ENCODE results near the gene RAD9A.
"Not testable (repeated sequence)": the region's sequence is repeated elsewhere in the genome, so short reads cannot be mapped to it uniquely, and the experiment has no call there.

The RAD9A gene

GRCh38 chr11:67400942-67401494 lies 9.2 kb downstream of the RAD9A start:
- Histone ChIP-seq H3K27me3 (peaks cover 0 to 23% of the 10 kb centered on the region in 2 donors), H3K27ac (peak overlapping the region; percentile 91 to 95), H3K4me1 (peaks cover 0 to 31% (median 25%) of the 10 kb centered on the region in 4 donors), H3K9me3 (no peaks in the 10 kb centered on the region), H3K4me3 (peak overlapping the region; percentile 89), H3K36me3 (peaks cover 21 to 39% (median 38%) of the 10 kb centered on the region in 3 donors)
- no peak for DNase-seq
- intact Hi-C loops (cut with DNase I; ENCODE audit: low total_unique reads), result loop anchor here (5.0 kb wide), 1 partner anchor 66 kb away; the partner anchor contains the start of gene TMEM134
- no peak for TF ChIP-seq CTCF (IDR thresholded peaks at IDR 0.05)

GRCh38 chr11:67401495-67402191 lies 9.9 kb downstream of the RAD9A start, which contains the start of gene PPP1CA:
Gene PPP1CA, minus strand, starts transcription at chr11:67401858. Its CDS starts 76 bp downstream, at chr11:67401782.
- TF ChIP-seq CTCF (IDR thresholded peaks at IDR 0.05), result peak; percentile 43 to 44
- peaks cover 0 to 31% (median 25%) of the 10 kb centered on the region in 4 donors for H3K4me1 ChIP-seq

GRCh38 chr11:67402192-67402839 lies 10.5 kb downstream of the RAD9A start:
- H3K36me3 ChIP-seq, result peaks cover 21 to 29% (median 27%) of the 10 kb centered on the region in 3 donors
- peak overlapping the region; percentile 91 to 95 for H3K27ac ChIP-seq
- peaks cover 0 to 36% of the 10 kb centered on the region in 2 donors for H3K27me3 ChIP-seq
- H3K4me1 ChIP-seq, result peaks cover 0 to 31% (median 25%) of the 10 kb centered on the region in 4 donors
- not testable (repeated sequence) for H3K9me3 ChIP-seq, DNase-seq
- intact Hi-C loops (cut with DNase I; ENCODE audit: low total_unique reads), result loop anchor here (2.0 to 5.0 kb wide), 2 partner anchors 65 to 100 kb away; partner anchors contain the start of gene TMEM134
- H3K4me3 ChIP-seq, result peak overlapping the region; percentile 89

More at GRCh38 chr11:67401495-67402191, 9.9 kb downstream of the RAD9A start, which contains the start of gene PPP1CA:
- intact Hi-C loops (cut with DNase I; ENCODE audit: low total_unique reads), result loop anchor here (2.0 to 5.0 kb wide), 2 partner anchors 66 to 101 kb away; partner anchors contain the start of gene TMEM134
- Histone ChIP-seq H3K4me3 (peak within 1 kb of the TSS; percentile 89), H3K27me3 (peaks cover 0 to 29% of the 10 kb centered on the region in 2 donors), H3K9me3 (no peaks in the 10 kb centered on the region), H3K36me3 (peaks cover 21 to 34% (median 33%) of the 10 kb centered on the region in 3 donors), H3K27ac (peak within 1 kb of the TSS; percentile 91 to 95)
- DNase-seq, result peak; percentile 82 to 95

- Histone ChIP-seq H3K4me1 (peaks cover 0 to 26% (median 25%) of the 10 kb centered on the region in 4 donors), H3K36me3 (peaks cover 14 to 21% (median 19%) of the 10 kb centered on the region in 3 donors), H3K27me3 (peaks cover 0 to 44% of the 10 kb centered on the region in 2 donors)
- H3K4me3 ChIP-seq, DNase-seq, H3K9me3 ChIP-seq, H3K27ac ChIP-seq: not testable (repeated sequence)
- intact Hi-C loops (cut with DNase I; ENCODE audit: low total_unique reads), result loop anchor here (2.0 to 5.0 kb wide), 2 partner anchors 64 to 100 kb away; partner anchors contain the start of gene TMEM134
These were observed 11.3 kb downstream of the RAD9A start for GRCh38 chr11:67403085-67403484.

- intact Hi-C loops (cut with DNase I; ENCODE audit: low total_unique reads), result loop anchor here (5.0 kb wide), 1 partner anchor 63 kb away; the partner anchor contains the start of gene TMEM134
- Histone ChIP-seq H3K27ac (no peak overlapping the region), H3K4me1 (peaks cover 0 to 27% (median 17%) of the 10 kb centered on the region in 4 donors)
These were observed 12.9 kb downstream of the RAD9A start for GRCh38 chr11:67404515-67405195.

More at GRCh38 chr11:67404515-67405195, 12.9 kb downstream of the RAD9A start:
- DNase-seq, result no peak
- TF ChIP-seq CTCF (IDR thresholded peaks at IDR 0.05), result no peak
- Histone ChIP-seq H3K27me3 (peaks cover 0 to 59% of the 10 kb centered on the region in 2 donors), H3K9me3 (no peaks in the 10 kb centered on the region), H3K36me3 (peaks cover 0 to 5% (median 3%) of the 10 kb centered on the region in 3 donors), H3K4me3 (no peak overlapping the region)

Measured in tibial artery (tissue), 4 donors.